ENCODE measurements around the gene CCDC91. TPM values are rescaled to one million over a fixed set of nuclear protein-coding genes. Genes with fewer than 3 reads are reported as not detected.

CCDC91 gene
- total RNA-seq, 2 experiments from 2014 or later, result 52.9 to 55.3 TPM

- intact Hi-C loops (cut with DNase I, micrococcal nuclease), result no loop called here
- Histone ChIP-seq H3K9me3 (ENCODE audit: control insufficient read depth in 1 of 2, insufficient read depth in 1 of 2, low read length in 2 of 2) (peaks cover 0 to 3% of the 10 kb centered on the region in 2 experiments), H3K36me3 (ENCODE audit: insufficient read depth, low read length) (peaks cover 19% of the 10 kb centered on the region), H3K27me3 (ENCODE audit: control insufficient read depth in 1 of 2, insufficient read depth in 2 of 2, low read length in 2 of 2) (no peaks in the 10 kb centered on the region), H3K27ac (ENCODE audit: low read depth in 1 of 2, low read length in 2 of 2) (no peak overlapping the region), H3K4me1 (ENCODE audit: insufficient read depth, low read length) (no peaks in the 10 kb centered on the region), H3K4me3 (ENCODE audit: low read length) (no peak overlapping the region)
- H3K4me3 Mint-ChIP-seq, result no peak overlapping the region
- no peaks in the 10 kb centered on the region for H3K4me1 Mint-ChIP-seq (ENCODE audit: low read depth)
- no peak overlapping the region for H3K27ac Mint-ChIP-seq
- H3K27me3 Mint-ChIP-seq, result no peaks in the 10 kb centered on the region
- H3K9me3 Mint-ChIP-seq, result no peaks in the 10 kb centered on the region
- ChIA-PET POLR2A (interaction anchor here (1.1 kb wide), 1 partner anchor 14 kb away, joined by 3 read pairs; no protein-coding TSS in a partner anchor), CTCF (no interaction called here)
- TF ChIP-seq, protein P1, sequence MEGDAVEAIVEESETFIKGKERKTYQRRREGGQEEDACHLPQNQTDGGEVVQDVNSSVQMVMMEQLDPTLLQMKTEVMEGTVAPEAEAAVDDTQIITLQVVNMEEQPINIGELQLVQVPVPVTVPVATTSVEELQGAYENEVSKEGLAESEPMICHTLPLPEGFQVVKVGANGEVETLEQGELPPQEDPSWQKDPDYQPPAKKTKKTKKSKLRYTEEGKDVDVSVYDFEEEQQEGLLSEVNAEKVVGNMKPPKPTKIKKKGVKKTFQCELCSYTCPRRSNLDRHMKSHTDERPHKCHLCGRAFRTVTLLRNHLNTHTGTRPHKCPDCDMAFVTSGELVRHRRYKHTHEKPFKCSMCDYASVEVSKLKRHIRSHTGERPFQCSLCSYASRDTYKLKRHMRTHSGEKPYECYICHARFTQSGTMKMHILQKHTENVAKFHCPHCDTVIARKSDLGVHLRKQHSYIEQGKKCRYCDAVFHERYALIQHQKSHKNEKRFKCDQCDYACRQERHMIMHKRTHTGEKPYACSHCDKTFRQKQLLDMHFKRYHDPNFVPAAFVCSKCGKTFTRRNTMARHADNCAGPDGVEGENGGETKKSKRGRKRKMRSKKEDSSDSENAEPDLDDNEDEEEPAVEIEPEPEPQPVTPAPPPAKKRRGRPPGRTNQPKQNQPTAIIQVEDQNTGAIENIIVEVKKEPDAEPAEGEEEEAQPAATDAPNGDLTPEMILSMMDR (IDR thresholded peaks at IDR 0.05), result no peak
- peaks cover 78% of the 10 kb centered on the region for H3K36me3 Mint-ChIP-seq (ENCODE audit: low read depth)
- no peak for DNase-seq
- no peak for ATAC-seq (ENCODE audit: poor library complexity)
These were observed 198.6 kb downstream of the CCDC91 start for GRCh38 chr12:28388879-28389278.

GRCh38 chr12:28390206-28390605 is 199.9 kb downstream of the CCDC91 start:
- Histone ChIP-seq H3K27me3 (ENCODE audit: control insufficient read depth in 1 of 2, insufficient read depth in 2 of 2, low read length in 2 of 2) (no peaks in the 10 kb centered on the region), H3K36me3 (ENCODE audit: insufficient read depth, low read length) (peaks cover 27% of the 10 kb centered on the region), H3K9me3 (ENCODE audit: control insufficient read depth in 1 of 2, insufficient read depth in 1 of 2, low read length in 2 of 2) (peaks cover 0 to 3% of the 10 kb centered on the region in 2 experiments), H3K27ac (ENCODE audit: low read depth in 1 of 2, low read length in 2 of 2) (no peak overlapping the region), H3K4me3 (ENCODE audit: low read length) (no peak overlapping the region), H3K4me1 (ENCODE audit: insufficient read depth, low read length) (no peaks in the 10 kb centered on the region)
- Mint-ChIP-seq H3K27ac (no peak overlapping the region), H3K9me3 (no peaks in the 10 kb centered on the region), H3K4me1 (ENCODE audit: low read depth) (no peaks in the 10 kb centered on the region), H3K27me3 (no peaks in the 10 kb centered on the region), H3K36me3 (ENCODE audit: low read depth) (peaks cover 91% of the 10 kb centered on the region), H3K4me3 (no peak overlapping the region)
- no peak for DNase-seq
- intact Hi-C loops (cut with DNase I, micrococcal nuclease), result no loop called here
- TF ChIP-seq, protein P1 (IDR thresholded peaks at IDR 0.05), result no peak
- ATAC-seq (ENCODE audit: poor library complexity), result no peak
- POLR2A ChIA-PET, result interaction anchor here (1.1 kb wide), 1 partner anchor 28 kb away, joined by 3 read pairs; no protein-coding TSS in a partner anchor
- CTCF ChIA-PET, result no interaction called here

DNA sequence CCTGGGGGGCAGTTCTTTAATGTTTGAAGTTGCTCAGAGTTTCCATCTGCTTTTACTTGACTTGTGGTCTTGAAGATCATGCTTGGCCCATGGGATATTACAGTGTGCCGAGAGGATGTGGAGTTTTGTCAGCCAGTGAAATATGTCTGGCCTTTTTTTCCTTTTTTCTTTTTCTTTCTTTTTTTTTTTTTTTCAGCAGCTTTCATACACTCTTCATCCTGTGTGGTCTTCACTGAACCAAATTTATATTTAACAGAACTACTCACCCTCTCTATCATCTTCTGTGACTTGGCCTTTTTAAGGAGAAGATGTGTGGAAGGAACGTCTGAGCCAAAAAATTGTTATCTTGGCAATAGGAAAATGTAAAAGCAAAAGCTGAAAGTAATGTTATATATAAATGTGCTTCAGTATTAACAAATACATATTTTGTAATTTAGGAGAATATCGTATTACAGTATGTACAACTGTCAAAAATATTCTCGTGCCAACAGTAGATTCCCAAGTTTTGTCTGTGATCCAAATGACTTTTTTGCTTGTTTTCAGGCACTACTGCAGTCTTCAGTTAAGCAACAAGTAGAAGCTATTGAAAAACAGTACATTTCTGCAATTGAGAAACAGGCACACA is 200.6 kb downstream of the CCDC91 start:
- H3K36me3 Mint-ChIP-seq (ENCODE audit: low read depth), result peaks cover 91% of the 10 kb centered on the region
- H3K27me3 Mint-ChIP-seq, result no peaks in the 10 kb centered on the region
- Histone ChIP-seq H3K27ac (ENCODE audit: low read depth in 1 of 2, low read length in 2 of 2) (no peak overlapping the region), H3K36me3 (ENCODE audit: insufficient read depth, low read length) (peaks cover 33% of the 10 kb centered on the region), H3K27me3 (ENCODE audit: control insufficient read depth in 1 of 2, insufficient read depth in 2 of 2, low read length in 2 of 2) (no peaks in the 10 kb centered on the region), H3K9me3 (ENCODE audit: control insufficient read depth in 1 of 2, insufficient read depth in 1 of 2, low read length in 2 of 2) (peaks cover 0 to 3% of the 10 kb centered on the region in 2 experiments), H3K4me1 (ENCODE audit: insufficient read depth, low read length) (no peaks in the 10 kb centered on the region), H3K4me3 (ENCODE audit: low read length) (no peak overlapping the region)
- ChIA-PET CTCF (no interaction called here), POLR2A (no interaction called here)
- ATAC-seq (ENCODE audit: poor library complexity) (no peak), DNase-seq (no peak)
- intact Hi-C loops (cut with DNase I, micrococcal nuclease), result no loop called here
- no peak overlapping the region for H3K27ac Mint-ChIP-seq
- TF ChIP-seq, protein P1 (IDR thresholded peaks at IDR 0.05), result no peak
- no peak overlapping the region for H3K4me3 Mint-ChIP-seq
- no peaks in the 10 kb centered on the region for H3K4me1 Mint-ChIP-seq (ENCODE audit: low read depth)
- H3K9me3 Mint-ChIP-seq, result no peaks in the 10 kb centered on the region
